DND-41 (cell line): ENCODE results near the gene ABHD16A.

Source experiments
- ATAC-seq: fragments of 200-7000 bp; cut with Tn5 transposase; 3 replicates; pipeline ENCODE4 v1.9.1; 2021; ENCODE audit warnings: low read depth; ENCODE audit not compliant: insufficient read depth
- DNase-seq: peaks from one replicate; pipeline ENCODE4 v3.0.0-alpha.2; 2020
- H2AFZ ChIP-seq: 2 replicates; pipeline ENCODE4 v1.6.0; 2012; ENCODE audit warnings: low read depth, low read length
- H3K27ac ChIP-seq: 2 replicates; pipeline ENCODE4 v1.5.1; 2012; ENCODE audit warnings: low read length, inconsistent platforms
- H3K27me3 ChIP-seq: fragments of 200-600 bp; sonication (generic); 2 replicates; pipeline ENCODE4 v1.6.0; 2012; ENCODE audit warnings: low read length, mild to moderate bottlenecking, inconsistent platforms; ENCODE audit not compliant: insufficient read depth, poor library complexity
- H3K36me3 ChIP-seq: 2 replicates; pipeline ENCODE4 v1.5.1; 2012; ENCODE audit warnings: low read length, inconsistent platforms; ENCODE audit not compliant: insufficient read depth
- H3K4me1 ChIP-seq: 2 replicates; pipeline ENCODE4 v1.5.1; 2012; ENCODE audit warnings: mild to moderate bottlenecking, low read length; ENCODE audit not compliant: insufficient read depth
- H3K4me2 ChIP-seq: 2 replicates; pipeline ENCODE4 v1.6.0; 2012; ENCODE audit warnings: mild to moderate bottlenecking, moderate library complexity, low read length, inconsistent platforms; ENCODE audit not compliant: insufficient read depth
- H3K4me3 ChIP-seq, 2 experiments: fragments of 200-600 bp in 1 of 2; shearing (Covaris generic) in 1 of 2; 2 replicates each; pipeline ENCODE4 v1.5.1; 2012 to 2016; ENCODE audit warnings: inconsistent platforms in 2 of 2, low read length in 2 of 2, mild to moderate bottlenecking in 2 of 2, low read depth in 1 of 2, moderate library complexity in 1 of 2
- H3K79me2 ChIP-seq: 2 replicates; pipeline ENCODE4 v1.6.0; 2012; ENCODE audit warnings: low read length, inconsistent platforms; ENCODE audit not compliant: insufficient read depth
- H3K9ac ChIP-seq: 2 replicates; pipeline ENCODE4 v1.6.0; 2012; ENCODE audit warnings: low read depth, mild to moderate bottlenecking, inconsistent platforms, low read length, moderate library complexity
- H3K9me3 ChIP-seq: 2 replicates; pipeline ENCODE4 v1.5.1; 2012; ENCODE audit warnings: low read length, moderate library complexity, mild to moderate bottlenecking, inconsistent platforms; ENCODE audit not compliant: insufficient read depth, severe bottlenecking
- H4K20me1 ChIP-seq: 2 replicates; pipeline ENCODE4 v1.6.0; 2012; ENCODE audit warnings: low read length; ENCODE audit not compliant: insufficient read depth
- CTCF ChIP-seq: IDR thresholded peaks from 2 replicates; pipeline ENCODE4 v1.5.1; 2012; ENCODE audit warnings: borderline replicate concordance, low read length, moderate library complexity, mild to moderate bottlenecking; ENCODE audit not compliant: poor library complexity, severe bottlenecking; ENCODE audit errors: extremely low read depth
- EZH2 ChIP-seq: IDR thresholded peaks from 3 replicates; pipeline ENCODE4 v1.6.1; 2012; ENCODE audit warnings: borderline replicate concordance, low read depth, mild to moderate bottlenecking, moderate library complexity, low read length, inconsistent platforms; ENCODE audit not compliant: severe bottlenecking

Gene ABHD16A

GRCh38 chr6:31729979-31730630, 27.0 kb upstream of the ABHD16A start:
- H3K4me3 ChIP-seq = peak overlapping the region; percentile 46 to 70; a peak in 3 of 4 replicates
- H3K9ac ChIP-seq = peak overlapping the region; percentile 69
- peak overlapping the region; percentile 92 for H3K4me2 ChIP-seq
- ATAC-seq = peak; percentile 74
- H3K4me1 ChIP-seq = peaks cover 35% of the 10 kb centered on the region
- peak; percentile 79 for DNase-seq
- peak overlapping the region; percentile 65 for H2AFZ ChIP-seq
- H3K79me2 ChIP-seq = peaks cover 20% of the 10 kb centered on the region
- peaks cover 54% of the 10 kb centered on the region for H3K36me3 ChIP-seq
- H4K20me1 ChIP-seq = peaks cover 19% of the 10 kb centered on the region
- H3K27me3 ChIP-seq = no peaks in the 10 kb centered on the region
- H3K27ac ChIP-seq = peak overlapping the region; percentile 65
- TF ChIP-seq CTCF (peak; percentile 9), EZH2 (no peak)
- H3K9me3 ChIP-seq = no peaks in the 10 kb centered on the region

GRCh38 chr6:31729515-31729978, 26.4 kb upstream of the ABHD16A start:
- Histone ChIP-seq H4K20me1 (peaks cover 14% of the 10 kb centered on the region), H3K27me3 (no peaks in the 10 kb centered on the region), H3K4me3 (peak overlapping the region; percentile 46 to 70; a peak in 3 of 4 replicates), H3K27ac (peak overlapping the region; percentile 65), H3K4me2 (peak overlapping the region; percentile 92), H2AFZ (peak overlapping the region; percentile 65), H3K9ac (peak overlapping the region; percentile 69), H3K9me3 (no peaks in the 10 kb centered on the region), H3K79me2 (peaks cover 14% of the 10 kb centered on the region), H3K4me1 (peaks cover 30% of the 10 kb centered on the region), H3K36me3 (peaks cover 54% of the 10 kb centered on the region)
- ATAC-seq = peak; percentile 79
- DNase-seq = peak; percentile 85
- TF ChIP-seq CTCF (no peak), EZH2 (no peak)

GRCh38 chr6:31728767-31729514, 25.8 kb upstream of the ABHD16A start, which contains the start of gene DDAH2:
Gene DDAH2, minus strand, starts transcription at chr6:31729299. Its CDS starts 138 bp downstream, at chr6:31729161.
- peak within 1 kb of the TSS; percentile 69 for H3K9ac ChIP-seq
- H2AFZ ChIP-seq = peak within 1 kb of the TSS; percentile 65
- H3K27me3 ChIP-seq = no peaks in the 10 kb centered on the region
- peaks cover 50% of the 10 kb centered on the region for H3K36me3 ChIP-seq
- H3K79me2 ChIP-seq = peaks cover 8% of the 10 kb centered on the region
- peaks cover 24% of the 10 kb centered on the region for H3K4me1 ChIP-seq
- H4K20me1 ChIP-seq = peaks cover 8% of the 10 kb centered on the region
- H3K9me3 ChIP-seq = no peaks in the 10 kb centered on the region
- H3K27ac ChIP-seq = peak within 1 kb of the TSS; percentile 65
- TF ChIP-seq EZH2 (no peak), CTCF (peak; percentile 98)
- DNase-seq (no peak), ATAC-seq (peak; percentile 12)
- peak within 1 kb of the TSS; percentile 46 to 70; a peak in 3 of 4 replicates for H3K4me3 ChIP-seq
- H3K4me2 ChIP-seq = peak within 1 kb of the TSS; percentile 92
